HEK293 (cell line): ENCODE results near the gene SEC24C.

Experiments used
- BCL11A ChIP-seq: fragments of 450-650 bp; formaldehyde crosslinking; IDR thresholded peaks from 2 replicates; pipeline ENCODE4 v1.5.1; 2016; ENCODE audit warnings: low read depth, missing biosample characterization, missing genetic modification characterization
- KLF10 ChIP-seq: fragments of 450-650 bp; IDR thresholded peaks from 2 replicates; pipeline ENCODE4 v1.5.1; 2018; ENCODE audit warnings: missing biosample characterization, mild to moderate bottlenecking, missing genetic modification characterization
- KLF7 ChIP-seq: fragments of 450-650 bp; formaldehyde crosslinking; IDR thresholded peaks from 2 replicates; pipeline ENCODE4 v1.5.1; 2016; ENCODE audit warnings: missing biosample characterization, missing genetic modification characterization, borderline replicate concordance
- MYNN ChIP-seq: fragments of 450-650 bp; formaldehyde crosslinking; IDR thresholded peaks from 2 replicates; pipeline ENCODE4 v1.5.1; 2016; ENCODE audit warnings: missing biosample characterization, missing genetic modification characterization, borderline replicate concordance
- REPIN1 ChIP-seq: fragments of 450-650 bp; formaldehyde crosslinking; IDR thresholded peaks from 2 replicates; pipeline ENCODE4 v1.5.1; 2017; ENCODE audit warnings: missing biosample characterization, missing genetic modification characterization, low read depth
- SALL2 ChIP-seq: fragments of 450-650 bp; formaldehyde crosslinking; IDR thresholded peaks from 2 replicates; pipeline ENCODE4 v1.5.0; 2017; ENCODE audit warnings: missing biosample characterization, mild to moderate bottlenecking, missing genetic modification characterization, borderline replicate concordance
- ZBTB20 ChIP-seq: fragments of 450-650 bp; formaldehyde crosslinking; IDR thresholded peaks from 2 replicates; pipeline ENCODE4 v1.5.1; 2016; ENCODE audit warnings: missing biosample characterization, missing genetic modification characterization
- ZNF121 ChIP-seq: fragments of 450-650 bp; formaldehyde crosslinking; IDR thresholded peaks from 2 replicates; pipeline ENCODE4 v1.5.1; 2016; ENCODE audit warnings: missing biosample characterization, missing genetic modification characterization
- ZNF223 ChIP-seq: fragments of 450-650 bp; formaldehyde crosslinking; IDR thresholded peaks from 2 replicates; pipeline ENCODE4 v1.5.1; 2016; ENCODE audit warnings: missing biosample characterization, missing genetic modification characterization
- ZNF335 ChIP-seq: fragments of 450-650 bp; formaldehyde crosslinking; conservative IDR thresholded peaks from 2 replicates; pipeline ENCODE4 v1.5.1; 2016; ENCODE audit warnings: missing biosample characterization, missing genetic modification characterization
- ZNF350 ChIP-seq: fragments of 450-650 bp; formaldehyde crosslinking; IDR thresholded peaks from 2 replicates; pipeline ENCODE4 v1.5.0; 2017; ENCODE audit warnings: missing biosample characterization, mild to moderate bottlenecking, missing genetic modification characterization
- ZNF37A ChIP-seq: fragments of 450-650 bp; IDR thresholded peaks from 2 replicates; pipeline ENCODE4 v1.5.1; 2018; ENCODE audit warnings: missing biosample characterization, missing genetic modification characterization
- ZNF416 ChIP-seq: fragments of 450-650 bp; formaldehyde crosslinking; IDR thresholded peaks from 2 replicates; pipeline ENCODE4 v1.5.1; 2016; ENCODE audit warnings: missing biosample characterization, missing genetic modification characterization
- ZNF510 ChIP-seq: fragments of 450-650 bp; formaldehyde crosslinking; IDR thresholded peaks from 2 replicates; pipeline ENCODE4 v1.5.1; 2018; ENCODE audit warnings: mild to moderate bottlenecking, missing genetic modification characterization, missing biosample characterization; ENCODE audit not compliant: insufficient replicate concordance
- ZNF530 ChIP-seq: fragments of 450-650 bp; formaldehyde crosslinking; IDR thresholded peaks from 2 replicates; pipeline ENCODE4 v1.5.1; 2016; ENCODE audit warnings: low read depth, missing biosample characterization, missing genetic modification characterization
- ZNF600 ChIP-seq: fragments of 450-650 bp; formaldehyde crosslinking; IDR thresholded peaks from 2 replicates; pipeline ENCODE4 v1.5.1; 2016; ENCODE audit warnings: missing biosample characterization, missing genetic modification characterization
- ZNF621 ChIP-seq: fragments of 450-650 bp; formaldehyde crosslinking; IDR thresholded peaks from 2 replicates; pipeline ENCODE4 v1.5.1; 2017; ENCODE audit warnings: missing biosample characterization, missing genetic modification characterization
- ZNF664 ChIP-seq: fragments of 450-650 bp; formaldehyde crosslinking; IDR thresholded peaks from 2 replicates; pipeline ENCODE4 v1.5.1; 2016; ENCODE audit warnings: missing biosample characterization, missing genetic modification characterization
- ZNF777 ChIP-seq: fragments of 450-650 bp; formaldehyde crosslinking; IDR thresholded peaks from 2 replicates; pipeline ENCODE4 v1.5.1; 2017; ENCODE audit warnings: missing biosample characterization, missing genetic modification characterization, borderline replicate concordance
- ZSCAN16 ChIP-seq: fragments of 450-650 bp; formaldehyde crosslinking; IDR thresholded peaks from 2 replicates; pipeline ENCODE4 v1.5.1; 2016; ENCODE audit warnings: missing biosample characterization, missing genetic modification characterization
- ZXDB ChIP-seq: fragments of 450-650 bp; formaldehyde crosslinking; IDR thresholded peaks from 2 replicates; pipeline ENCODE4 v1.5.1; 2016; ENCODE audit warnings: missing biosample characterization, missing genetic modification characterization
- TF ChIP-seq, protein P1 (sequence below): fragments of 450-650 bp; formaldehyde crosslinking; IDR thresholded peaks from 2 replicates; pipeline ENCODE4 v1.5.1; 2016; ENCODE audit warnings: missing biosample characterization, missing genetic modification characterization
- TF ChIP-seq, protein P2 (sequence below): fragments of 450-650 bp; formaldehyde crosslinking; IDR thresholded peaks from 2 replicates; pipeline ENCODE4 v1.5.1; 2017; ENCODE audit warnings: missing biosample characterization, missing genetic modification characterization
- TF ChIP-seq, protein P3 (sequence below): fragments of 450-650 bp; formaldehyde crosslinking; IDR thresholded peaks from 2 replicates; pipeline ENCODE4 v1.5.1; 2016; ENCODE audit warnings: missing biosample characterization, missing genetic modification characterization, low read depth
- TF ChIP-seq, protein P4 (sequence below): fragments of 450-650 bp; formaldehyde crosslinking; IDR thresholded peaks from 2 replicates; pipeline ENCODE4 v1.5.1; 2016; ENCODE audit warnings: missing biosample characterization, missing genetic modification characterization
- TF ChIP-seq, protein P5 (sequence below): fragments of 450-650 bp; formaldehyde crosslinking; IDR thresholded peaks from 2 replicates; pipeline ENCODE4 v1.5.1; 2016; ENCODE audit warnings: missing biosample characterization, missing genetic modification characterization
- TF ChIP-seq, protein P6 (sequence below): fragments of 450-650 bp; formaldehyde crosslinking; IDR thresholded peaks from 2 replicates; pipeline ENCODE4 v1.5.1; 2017; ENCODE audit warnings: missing biosample characterization, missing genetic modification characterization

The SEC24C gene

DNA sequence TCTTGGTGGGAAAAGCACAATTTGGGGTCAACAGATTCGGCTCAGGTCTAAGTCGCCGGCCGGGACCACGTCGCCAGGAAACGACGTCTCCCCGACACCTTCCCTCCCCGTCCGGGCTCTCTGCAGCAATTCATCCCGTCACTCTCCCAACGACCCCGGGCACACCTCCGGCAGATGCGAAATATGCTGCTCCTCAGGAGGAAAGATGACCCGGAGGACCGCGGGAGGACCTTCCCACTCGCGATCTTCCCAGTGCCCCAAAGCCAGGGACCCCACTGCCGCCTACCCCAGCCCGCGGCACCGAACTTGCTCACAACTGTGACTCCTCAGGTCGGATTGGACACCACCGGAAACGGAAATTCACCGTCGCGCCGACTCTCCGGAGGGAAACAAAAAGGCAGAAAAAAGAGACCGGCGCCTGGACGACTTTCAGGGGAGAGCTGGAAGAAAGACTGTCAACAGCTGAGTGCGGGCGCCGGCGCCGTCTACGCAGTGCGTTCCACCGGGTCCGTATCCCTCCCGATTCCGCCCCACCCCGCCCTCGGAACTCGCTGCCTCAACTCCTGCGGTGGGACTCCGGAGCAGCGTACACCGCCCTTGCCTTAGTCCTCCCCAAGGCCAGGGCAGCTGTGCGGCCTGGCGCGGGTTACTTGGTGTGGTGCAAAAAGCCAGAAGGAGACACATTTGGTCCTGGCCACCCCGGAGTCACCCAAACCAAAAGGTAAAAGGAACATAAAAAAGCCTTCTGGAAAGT lies 13.8 kb upstream of the SEC24C start (continued):
- TF ChIP-seq ZBTB20 (tag by site-specific recombination) (peak; percentile 65; the same call in 1 of the 2 replicates), ZSCAN16 (tag by site-specific recombination) (no peak; the same call in 1 of the 2 replicates), ZNF530 (tag by site-specific recombination) (no peak), MYNN (tag by site-specific recombination) (0 out of 2 replicates have a peak, but pooled peaks have one; percentile 44), BCL11A (no peak), ZNF510 (no peak), ZNF121 (tag by site-specific recombination) (peak; percentile 76; the same call in 1 of the 2 replicates), ZNF664 (tag by site-specific recombination) (no peak), KLF7 (tag by site-specific recombination) (no peak; the same call in none of the 2 replicates), KLF10 (peak; percentile 50), ZNF600 (peak; percentile 97), SALL2 (no peak), ZNF350 (tag by site-specific recombination) (no peak), ZNF223 (tag by site-specific recombination) (no peak), ZXDB (tag by site-specific recombination) (peak; percentile 91), ZNF621 (tag by site-specific recombination) (no peak), ZNF37A (tag by site-specific recombination) (no peak), ZNF416 (tag by site-specific recombination) (no peak), REPIN1 (tag by site-specific recombination) (peak; percentile 36; the same call in 1 of the 2 replicates), ZNF335 (tag by site-specific recombination) (peak; percentile 70), ZNF777 (tag by site-specific recombination) (no peak; the same call in 1 of the 2 replicates)
- TF ChIP-seq, protein P1, sequence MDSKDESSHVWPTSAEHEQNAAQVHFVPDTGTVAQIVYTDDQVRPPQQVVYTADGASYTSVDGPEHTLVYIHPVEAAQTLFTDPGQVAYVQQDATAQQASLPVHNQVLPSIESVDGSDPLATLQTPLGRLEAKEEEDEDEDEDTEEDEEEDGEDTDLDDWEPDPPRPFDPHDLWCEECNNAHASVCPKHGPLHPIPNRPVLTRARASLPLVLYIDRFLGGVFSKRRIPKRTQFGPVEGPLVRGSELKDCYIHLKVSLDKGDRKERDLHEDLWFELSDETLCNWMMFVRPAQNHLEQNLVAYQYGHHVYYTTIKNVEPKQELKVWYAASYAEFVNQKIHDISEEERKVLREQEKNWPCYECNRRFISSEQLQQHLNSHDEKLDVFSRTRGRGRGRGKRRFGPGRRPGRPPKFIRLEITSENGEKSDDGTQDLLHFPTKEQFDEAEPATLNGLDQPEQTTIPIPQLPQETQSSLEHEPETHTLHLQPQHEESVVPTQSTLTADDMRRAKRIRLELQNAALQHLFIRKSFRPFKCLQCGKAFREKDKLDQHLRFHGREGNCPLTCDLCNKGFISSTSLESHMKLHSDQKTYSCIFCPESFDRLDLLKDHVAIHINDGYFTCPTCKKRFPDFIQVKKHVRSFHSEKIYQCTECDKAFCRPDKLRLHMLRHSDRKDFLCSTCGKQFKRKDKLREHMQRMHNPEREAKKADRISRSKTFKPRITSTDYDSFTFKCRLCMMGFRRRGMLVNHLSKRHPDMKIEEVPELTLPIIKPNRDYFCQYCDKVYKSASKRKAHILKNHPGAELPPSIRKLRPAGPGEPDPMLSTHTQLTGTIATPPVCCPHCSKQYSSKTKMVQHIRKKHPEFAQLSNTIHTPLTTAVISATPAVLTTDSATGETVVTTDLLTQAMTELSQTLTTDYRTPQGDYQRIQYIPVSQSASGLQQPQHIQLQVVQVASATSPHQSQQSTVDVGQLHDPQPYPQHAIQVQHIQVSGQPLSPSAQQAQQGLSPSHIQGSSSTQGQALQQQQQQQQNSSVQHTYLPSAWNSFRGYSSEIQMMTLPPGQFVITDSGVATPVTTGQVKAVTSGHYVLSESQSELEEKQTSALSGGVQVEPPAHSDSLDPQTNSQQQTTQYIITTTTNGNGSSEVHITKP (tag by site-specific recombination) = peak; percentile 79
- TF ChIP-seq, protein P2, sequence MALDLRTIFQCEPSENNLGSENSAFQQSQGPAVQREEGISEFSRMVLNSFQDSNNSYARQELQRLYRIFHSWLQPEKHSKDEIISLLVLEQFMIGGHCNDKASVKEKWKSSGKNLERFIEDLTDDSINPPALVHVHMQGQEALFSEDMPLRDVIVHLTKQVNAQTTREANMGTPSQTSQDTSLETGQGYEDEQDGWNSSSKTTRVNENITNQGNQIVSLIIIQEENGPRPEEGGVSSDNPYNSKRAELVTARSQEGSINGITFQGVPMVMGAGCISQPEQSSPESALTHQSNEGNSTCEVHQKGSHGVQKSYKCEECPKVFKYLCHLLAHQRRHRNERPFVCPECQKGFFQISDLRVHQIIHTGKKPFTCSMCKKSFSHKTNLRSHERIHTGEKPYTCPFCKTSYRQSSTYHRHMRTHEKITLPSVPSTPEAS (tag by site-specific recombination) = peak; percentile 63
- TF ChIP-seq, protein P3, sequence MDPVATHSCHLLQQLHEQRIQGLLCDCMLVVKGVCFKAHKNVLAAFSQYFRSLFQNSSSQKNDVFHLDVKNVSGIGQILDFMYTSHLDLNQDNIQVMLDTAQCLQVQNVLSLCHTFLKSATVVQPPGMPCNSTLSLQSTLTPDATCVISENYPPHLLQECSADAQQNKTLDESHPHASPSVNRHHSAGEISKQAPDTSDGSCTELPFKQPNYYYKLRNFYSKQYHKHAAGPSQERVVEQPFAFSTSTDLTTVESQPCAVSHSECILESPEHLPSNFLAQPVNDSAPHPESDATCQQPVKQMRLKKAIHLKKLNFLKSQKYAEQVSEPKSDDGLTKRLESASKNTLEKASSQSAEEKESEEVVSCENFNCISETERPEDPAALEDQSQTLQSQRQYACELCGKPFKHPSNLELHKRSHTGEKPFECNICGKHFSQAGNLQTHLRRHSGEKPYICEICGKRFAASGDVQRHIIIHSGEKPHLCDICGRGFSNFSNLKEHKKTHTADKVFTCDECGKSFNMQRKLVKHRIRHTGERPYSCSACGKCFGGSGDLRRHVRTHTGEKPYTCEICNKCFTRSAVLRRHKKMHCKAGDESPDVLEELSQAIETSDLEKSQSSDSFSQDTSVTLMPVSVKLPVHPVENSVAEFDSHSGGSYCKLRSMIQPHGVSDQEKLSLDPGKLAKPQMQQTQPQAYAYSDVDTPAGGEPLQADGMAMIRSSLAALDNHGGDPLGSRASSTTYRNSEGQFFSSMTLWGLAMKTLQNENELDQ (tag by site-specific recombination) = no peak
- TF ChIP-seq, protein P4, sequence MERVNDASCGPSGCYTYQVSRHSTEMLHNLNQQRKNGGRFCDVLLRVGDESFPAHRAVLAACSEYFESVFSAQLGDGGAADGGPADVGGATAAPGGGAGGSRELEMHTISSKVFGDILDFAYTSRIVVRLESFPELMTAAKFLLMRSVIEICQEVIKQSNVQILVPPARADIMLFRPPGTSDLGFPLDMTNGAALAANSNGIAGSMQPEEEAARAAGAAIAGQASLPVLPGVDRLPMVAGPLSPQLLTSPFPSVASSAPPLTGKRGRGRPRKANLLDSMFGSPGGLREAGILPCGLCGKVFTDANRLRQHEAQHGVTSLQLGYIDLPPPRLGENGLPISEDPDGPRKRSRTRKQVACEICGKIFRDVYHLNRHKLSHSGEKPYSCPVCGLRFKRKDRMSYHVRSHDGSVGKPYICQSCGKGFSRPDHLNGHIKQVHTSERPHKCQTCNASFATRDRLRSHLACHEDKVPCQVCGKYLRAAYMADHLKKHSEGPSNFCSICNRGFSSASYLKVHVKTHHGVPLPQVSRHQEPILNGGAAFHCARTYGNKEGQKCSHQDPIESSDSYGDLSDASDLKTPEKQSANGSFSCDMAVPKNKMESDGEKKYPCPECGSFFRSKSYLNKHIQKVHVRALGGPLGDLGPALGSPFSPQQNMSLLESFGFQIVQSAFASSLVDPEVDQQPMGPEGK (tag by site-specific recombination) = peak; percentile 75
- TF ChIP-seq, protein P5, sequence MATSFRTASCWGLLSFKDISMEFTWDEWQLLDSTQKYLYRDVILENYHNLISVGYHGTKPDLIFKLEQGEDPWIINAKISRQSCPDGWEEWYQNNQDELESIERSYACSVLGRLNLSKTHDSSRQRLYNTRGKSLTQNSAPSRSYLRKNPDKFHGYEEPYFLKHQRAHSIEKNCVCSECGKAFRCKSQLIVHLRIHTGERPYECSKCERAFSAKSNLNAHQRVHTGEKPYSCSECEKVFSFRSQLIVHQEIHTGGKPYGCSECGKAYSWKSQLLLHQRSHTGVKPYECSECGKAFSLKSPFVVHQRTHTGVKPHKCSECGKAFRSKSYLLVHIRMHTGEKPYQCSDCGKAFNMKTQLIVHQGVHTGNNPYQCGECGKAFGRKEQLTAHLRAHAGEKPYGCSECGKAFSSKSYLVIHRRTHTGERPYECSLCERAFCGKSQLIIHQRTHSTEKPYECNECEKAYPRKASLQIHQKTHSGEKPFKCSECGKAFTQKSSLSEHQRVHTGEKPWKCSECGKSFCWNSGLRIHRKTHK (tag by site-specific recombination) = no peak
- TF ChIP-seq, protein P6, sequence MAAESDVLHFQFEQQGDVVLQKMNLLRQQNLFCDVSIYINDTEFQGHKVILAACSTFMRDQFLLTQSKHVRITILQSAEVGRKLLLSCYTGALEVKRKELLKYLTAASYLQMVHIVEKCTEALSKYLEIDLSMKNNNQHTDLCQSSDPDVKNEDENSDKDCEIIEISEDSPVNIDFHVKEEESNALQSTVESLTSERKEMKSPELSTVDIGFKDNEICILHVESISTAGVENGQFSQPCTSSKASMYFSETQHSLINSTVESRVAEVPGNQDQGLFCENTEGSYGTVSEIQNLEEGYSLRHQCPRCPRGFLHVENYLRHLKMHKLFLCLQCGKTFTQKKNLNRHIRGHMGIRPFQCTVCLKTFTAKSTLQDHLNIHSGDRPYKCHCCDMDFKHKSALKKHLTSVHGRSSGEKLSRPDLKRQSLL (tag by site-specific recombination) = 0 out of 2 replicates have a peak, but pooled peaks have one; percentile 14
